ENCODE results near the gene LITAFD.
"Not testable (repeated sequence)": the region's sequence is repeated elsewhere in the genome, so short reads cannot be mapped to it uniquely, and the experiment has no call there.

The LITAFD gene

DNA sequence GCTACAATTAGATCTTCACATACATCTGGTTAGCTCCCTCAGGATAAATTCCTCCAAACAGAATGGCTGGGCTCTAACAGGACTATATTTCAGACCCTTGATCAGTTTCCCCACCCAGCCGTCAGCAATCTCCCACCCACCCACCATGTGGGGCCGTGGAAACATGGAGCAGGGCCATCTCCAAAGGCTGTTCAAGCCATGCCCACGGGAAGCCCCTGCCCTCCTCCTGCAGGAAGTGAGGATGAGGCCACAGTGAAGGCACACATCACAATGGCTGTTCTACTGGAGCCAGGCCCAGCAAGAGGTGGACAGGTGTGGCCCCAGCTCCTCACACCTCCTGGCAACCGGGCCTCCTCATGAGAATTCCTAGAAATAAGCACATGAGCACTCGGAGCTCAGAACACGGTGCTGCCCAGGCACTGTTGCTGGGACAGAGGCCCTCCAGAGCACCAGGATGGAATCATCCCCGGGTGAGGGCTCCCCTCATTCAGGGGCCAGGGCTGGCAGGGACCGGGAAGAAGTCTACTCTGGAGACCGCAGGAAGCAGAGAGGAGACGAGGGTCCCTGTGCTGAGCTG is at the start of gene LITAFD:
Gene LITAFD (plus strand): TSS at position 311 of the 577 bp plus-strand sequence. CDS start 2,005 bp downstream, outside the sequence.
- H2AFZ ChIP-seq (ENCODE audit: low read length, unreplicated experiment), result no peak within 1 kb of the TSS
- no peaks in the 10 kb centered on the region for H3K79me2 ChIP-seq (ENCODE audit: control insufficient read depth, insufficient read depth, low read length, unreplicated experiment)
- no peaks in the 10 kb centered on the region for H3K36me3 ChIP-seq (ENCODE audit: insufficient read depth, low read length)
- H3K4me3 ChIP-seq (ENCODE audit: low read depth, low read length), result no peak within 1 kb of the TSS
- H3K27me3 ChIP-seq (ENCODE audit: insufficient read depth, low read length), result no peaks in the 10 kb centered on the region
- no peak within 1 kb of the TSS for H3K27ac ChIP-seq (ENCODE audit: low read depth, low read length)
- H3K4me1 ChIP-seq (ENCODE audit: control insufficient read depth, insufficient read depth, low read length, unreplicated experiment), result peaks cover 46% of the 10 kb centered on the region

GRCh38 chr16:8832717-8833105 is 49.4 kb upstream of the LITAFD start:
- H3K79me2 ChIP-seq (ENCODE audit: control insufficient read depth, insufficient read depth, low read length, unreplicated experiment), result peaks cover 30% of the 10 kb centered on the region
- H3K27me3 ChIP-seq (ENCODE audit: insufficient read depth, low read length), result no peaks in the 10 kb centered on the region
- H3K4me1 ChIP-seq (ENCODE audit: control insufficient read depth, insufficient read depth, low read length, unreplicated experiment), result peaks cover 8% of the 10 kb centered on the region
- H2AFZ ChIP-seq (ENCODE audit: low read length, unreplicated experiment), result no peak overlapping the region
- peaks cover 31% of the 10 kb centered on the region for H3K36me3 ChIP-seq (ENCODE audit: insufficient read depth, low read length)
- H3K27ac ChIP-seq (ENCODE audit: low read depth, low read length), result no peak overlapping the region
- H3K4me3 ChIP-seq (ENCODE audit: low read depth, low read length), result no peak overlapping the region

DNA sequence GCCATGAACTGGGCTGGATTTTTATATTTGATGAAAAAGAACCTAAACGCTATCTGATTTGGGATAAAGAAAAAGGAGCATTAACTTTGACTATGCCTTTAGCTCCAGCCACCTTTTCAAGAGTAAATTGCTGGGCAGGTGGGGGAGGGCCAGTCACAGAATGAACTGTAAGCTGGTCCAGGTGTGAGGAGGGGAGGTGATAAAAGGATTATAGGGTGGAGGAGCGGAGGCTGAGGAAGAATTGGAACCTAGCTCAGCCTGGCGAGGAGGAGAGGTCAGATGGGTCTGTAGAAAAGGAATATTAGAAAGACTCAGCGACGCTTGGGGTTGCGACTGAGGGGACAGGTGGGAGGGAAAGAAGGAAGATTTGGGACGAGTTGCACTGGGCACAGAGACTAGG is 45.4 kb upstream of the LITAFD start:
- not testable (repeated sequence) for H2AFZ ChIP-seq (ENCODE audit: low read length, unreplicated experiment); H3K36me3 ChIP-seq (ENCODE audit: insufficient read depth, low read length); H3K4me1 ChIP-seq (ENCODE audit: control insufficient read depth, insufficient read depth, low read length, unreplicated experiment); H3K27me3 ChIP-seq (ENCODE audit: insufficient read depth, low read length); H3K27ac ChIP-seq (ENCODE audit: low read depth, low read length); H3K4me3 ChIP-seq (ENCODE audit: low read depth, low read length)
- peaks cover 14% of the 10 kb centered on the region for H3K79me2 ChIP-seq (ENCODE audit: control insufficient read depth, insufficient read depth, low read length, unreplicated experiment)

DNA sequence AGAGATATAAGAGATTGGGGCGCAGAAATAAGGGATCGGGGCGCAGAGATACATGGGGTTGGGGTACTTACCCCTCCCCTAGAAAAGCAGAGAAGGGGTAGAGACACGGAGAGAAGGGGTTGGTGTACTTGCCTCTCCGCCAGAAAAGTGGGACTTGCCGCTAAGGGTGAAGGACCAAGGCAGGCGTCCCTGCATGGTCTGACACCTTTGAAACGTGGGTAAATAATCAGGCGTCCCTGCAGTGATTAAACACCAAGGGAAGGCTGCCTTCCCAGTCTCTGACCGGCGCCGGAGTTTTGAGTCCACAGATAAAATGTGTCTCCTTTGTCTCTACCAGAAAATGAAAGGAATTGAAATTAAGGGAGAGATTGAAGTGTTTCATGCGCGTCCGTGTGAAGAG is 44.6 kb upstream of the LITAFD start:
- H2AFZ ChIP-seq (ENCODE audit: low read length, unreplicated experiment); H3K36me3 ChIP-seq (ENCODE audit: insufficient read depth, low read length); H3K27ac ChIP-seq (ENCODE audit: low read depth, low read length); H3K4me1 ChIP-seq (ENCODE audit: control insufficient read depth, insufficient read depth, low read length, unreplicated experiment); H3K27me3 ChIP-seq (ENCODE audit: insufficient read depth, low read length); H3K4me3 ChIP-seq (ENCODE audit: low read depth, low read length): not testable (repeated sequence)
- H3K79me2 ChIP-seq (ENCODE audit: control insufficient read depth, insufficient read depth, low read length, unreplicated experiment), result peaks cover 10% of the 10 kb centered on the region

GRCh38 chr16:8842016-8842415 is 40.1 kb upstream of the LITAFD start:
- H3K4me1 ChIP-seq (ENCODE audit: control insufficient read depth, insufficient read depth, low read length, unreplicated experiment); H2AFZ ChIP-seq (ENCODE audit: low read length, unreplicated experiment); H3K27me3 ChIP-seq (ENCODE audit: insufficient read depth, low read length); H3K27ac ChIP-seq (ENCODE audit: low read depth, low read length); H3K4me3 ChIP-seq (ENCODE audit: low read depth, low read length): not testable (repeated sequence)
- H3K79me2 ChIP-seq (ENCODE audit: control insufficient read depth, insufficient read depth, low read length, unreplicated experiment), result peaks cover 14% of the 10 kb centered on the region
- H3K36me3 ChIP-seq (ENCODE audit: insufficient read depth, low read length), result peaks cover 12% of the 10 kb centered on the region; the same call in 1 of the 2 replicates

- peaks cover 15% of the 10 kb centered on the region; the same call in 1 of the 2 replicates for H3K36me3 ChIP-seq (ENCODE audit: insufficient read depth, low read length)
- not testable (repeated sequence) for H3K4me1 ChIP-seq (ENCODE audit: control insufficient read depth, insufficient read depth, low read length, unreplicated experiment); H2AFZ ChIP-seq (ENCODE audit: low read length, unreplicated experiment); H3K4me3 ChIP-seq (ENCODE audit: low read depth, low read length); H3K27ac ChIP-seq (ENCODE audit: low read depth, low read length); H3K27me3 ChIP-seq (ENCODE audit: insufficient read depth, low read length)
- peaks cover 14% of the 10 kb centered on the region for H3K79me2 ChIP-seq (ENCODE audit: control insufficient read depth, insufficient read depth, low read length, unreplicated experiment)
Observed at GRCh38 chr16:8843296-8843695, 38.9 kb upstream of the LITAFD start.

DNA sequence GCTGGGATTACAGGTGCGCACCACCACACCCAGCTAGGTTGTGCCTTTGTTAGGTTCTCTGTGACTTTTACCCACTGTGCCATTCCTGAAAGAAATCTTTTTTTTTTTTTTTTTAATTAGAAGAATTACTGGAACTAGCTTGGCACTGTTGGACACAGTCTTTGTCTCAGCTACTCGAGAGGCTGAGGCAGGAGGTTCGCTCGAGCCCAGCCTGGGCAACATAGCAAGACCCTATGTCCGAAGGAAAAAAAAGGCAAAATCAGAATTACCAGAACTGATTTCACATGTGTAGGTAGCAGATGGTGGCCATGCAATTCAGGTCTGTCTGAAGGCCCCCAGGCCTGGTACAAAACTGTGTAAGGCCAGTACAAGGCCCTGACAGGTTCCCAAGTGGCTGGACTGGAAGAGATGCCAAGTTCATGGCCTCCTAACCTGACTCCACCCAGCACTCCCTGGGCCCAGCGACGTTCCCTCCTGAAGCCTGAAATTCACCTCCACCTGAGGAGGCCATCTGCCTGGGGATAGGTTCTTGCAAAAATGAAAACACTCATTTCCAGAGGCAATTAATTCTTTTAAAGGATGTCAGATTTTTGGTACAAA is 36.4 kb upstream of the LITAFD start:
- Histone ChIP-seq H3K4me1 (ENCODE audit: control insufficient read depth, insufficient read depth, low read length, unreplicated experiment) (peaks cover 28% of the 10 kb centered on the region), H3K79me2 (ENCODE audit: control insufficient read depth, insufficient read depth, low read length, unreplicated experiment) (peaks cover 11% of the 10 kb centered on the region), H3K27me3 (ENCODE audit: insufficient read depth, low read length) (no peaks in the 10 kb centered on the region), H2AFZ (ENCODE audit: low read length, unreplicated experiment) (no peak overlapping the region), H3K4me3 (ENCODE audit: low read depth, low read length) (no peak overlapping the region), H3K36me3 (ENCODE audit: insufficient read depth, low read length) (peaks cover 22% of the 10 kb centered on the region), H3K27ac (ENCODE audit: low read depth, low read length) (no peak overlapping the region)

GRCh38 chr16:8846401-8846932 is 35.7 kb upstream of the LITAFD start:
- Histone ChIP-seq H3K27me3 (ENCODE audit: insufficient read depth, low read length) (no peaks in the 10 kb centered on the region), H3K36me3 (ENCODE audit: insufficient read depth, low read length) (peaks cover 22% of the 10 kb centered on the region), H3K79me2 (ENCODE audit: control insufficient read depth, insufficient read depth, low read length, unreplicated experiment) (peaks cover 11% of the 10 kb centered on the region), H3K27ac (ENCODE audit: low read depth, low read length) (no peak overlapping the region), H3K4me1 (ENCODE audit: control insufficient read depth, insufficient read depth, low read length, unreplicated experiment) (peaks cover 35% of the 10 kb centered on the region), H3K4me3 (ENCODE audit: low read depth, low read length) (no peak overlapping the region), H2AFZ (ENCODE audit: low read length, unreplicated experiment) (no peak overlapping the region)

- no peak overlapping the region for H3K4me3 ChIP-seq (ENCODE audit: low read depth, low read length)
- peaks cover 22% of the 10 kb centered on the region for H3K36me3 ChIP-seq (ENCODE audit: insufficient read depth, low read length)
- peaks cover 11% of the 10 kb centered on the region for H3K79me2 ChIP-seq (ENCODE audit: control insufficient read depth, insufficient read depth, low read length, unreplicated experiment)
- no peaks in the 10 kb centered on the region for H3K27me3 ChIP-seq (ENCODE audit: insufficient read depth, low read length)
- H2AFZ ChIP-seq (ENCODE audit: low read length, unreplicated experiment), result no peak overlapping the region
- peaks cover 37% of the 10 kb centered on the region for H3K4me1 ChIP-seq (ENCODE audit: control insufficient read depth, insufficient read depth, low read length, unreplicated experiment)
- H3K27ac ChIP-seq (ENCODE audit: low read depth, low read length), result peak overlapping the region; percentile 26; the same call in 1 of the 2 replicates
Observed at GRCh38 chr16:8847145-8847544, 35.0 kb upstream of the LITAFD start.

- Histone ChIP-seq H3K4me1 (ENCODE audit: control insufficient read depth, insufficient read depth, low read length, unreplicated experiment) (peaks cover 37% of the 10 kb centered on the region), H3K27me3 (ENCODE audit: insufficient read depth, low read length) (no peaks in the 10 kb centered on the region), H3K36me3 (ENCODE audit: insufficient read depth, low read length) (peaks cover 22% of the 10 kb centered on the region), H2AFZ (ENCODE audit: low read length, unreplicated experiment) (no peak overlapping the region), H3K27ac (ENCODE audit: low read depth, low read length) (peak overlapping the region; percentile 26; the same call in 1 of the 2 replicates), H3K79me2 (ENCODE audit: control insufficient read depth, insufficient read depth, low read length, unreplicated experiment) (peaks cover 11% of the 10 kb centered on the region), H3K4me3 (ENCODE audit: low read depth, low read length) (no peak overlapping the region)
Observed at GRCh38 chr16:8847623-8848022, 34.5 kb upstream of the LITAFD start.
